Measurements from ENCODE around the gene MRAS.

The MRAS gene

GRCh38 chr3:138344754-138345153, 3.6 kb upstream of the MRAS start:
- FAIRE-seq = no peak

GRCh38 chr3:138348754-138349739, 668 bp downstream of the MRAS start:
- no peak for FAIRE-seq

DNA sequence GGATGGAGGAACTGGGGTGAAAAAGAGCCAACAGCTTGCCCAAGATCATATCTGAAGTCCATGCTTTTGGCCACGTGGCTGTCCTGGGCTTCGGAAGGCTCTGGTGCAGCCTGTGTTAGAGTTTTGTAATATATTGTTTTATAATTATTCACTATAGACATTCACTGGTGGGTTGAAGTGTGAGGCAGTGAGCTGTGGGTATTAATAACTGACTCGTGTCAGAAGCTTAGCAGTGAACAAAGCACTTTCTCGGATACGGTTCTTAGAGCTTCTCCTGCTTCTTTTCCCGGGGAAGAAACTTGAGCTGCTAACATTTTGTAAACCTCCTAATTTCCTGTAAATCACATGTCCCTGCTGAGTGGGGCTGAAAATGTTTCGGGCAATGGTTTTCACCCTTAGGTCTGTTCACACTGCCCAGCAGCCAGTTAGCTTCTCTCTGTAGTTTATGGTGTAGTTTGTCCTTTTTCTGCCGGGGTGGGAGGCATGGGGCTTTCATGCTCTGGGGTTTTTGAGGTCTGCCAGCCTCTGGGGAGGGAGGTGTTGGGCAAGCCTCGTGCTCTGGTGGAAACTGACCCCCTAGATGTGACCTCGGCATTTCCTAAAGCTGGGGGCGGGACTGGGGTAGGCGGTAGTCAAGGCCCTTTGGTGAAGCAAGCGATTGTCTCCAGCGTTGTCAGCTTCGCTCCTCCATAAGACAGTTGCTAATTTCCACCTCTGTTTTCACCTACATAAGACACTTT, 1.7 kb downstream of the MRAS start:
- no peak for FAIRE-seq

DNA sequence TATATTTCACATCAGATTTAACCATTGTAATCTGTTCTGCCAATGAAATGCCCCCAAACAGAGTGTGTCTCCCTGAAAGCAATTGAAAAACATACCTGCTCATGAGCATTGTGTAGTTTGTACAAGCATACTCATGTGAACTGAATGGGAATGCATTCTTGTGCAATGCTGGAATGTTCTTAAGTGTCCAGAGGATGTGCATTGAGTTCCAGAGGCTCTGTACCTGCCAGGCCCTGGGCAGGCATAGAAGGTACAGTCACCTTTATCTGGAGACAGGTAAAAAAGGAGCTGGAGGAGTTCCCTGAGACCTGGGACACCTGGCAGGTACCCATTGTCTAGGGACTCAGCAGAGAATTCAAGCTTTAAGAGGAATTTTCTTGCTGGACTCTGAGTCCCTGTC, 2.8 kb downstream of the MRAS start:
- FAIRE-seq = no peak

GRCh38 chr3:138351916-138352550, 3.7 kb downstream of the MRAS start:
- no peak for FAIRE-seq

- FAIRE-seq = no peak
Measured at GRCh38 chr3:138354376-138354775, 6.0 kb downstream of the MRAS start.

GRCh38 chr3:138355071-138355470, 6.7 kb downstream of the MRAS start:
- no peak for FAIRE-seq

- FAIRE-seq = no peak
Measured at GRCh38 chr3:138356730-138357405, 8.5 kb downstream of the MRAS start.

- no peak for FAIRE-seq
Measured at GRCh38 chr3:138359148-138359918, 11.0 kb downstream of the MRAS start.

GRCh38 chr3:138359919-138360868, 11.8 kb downstream of the MRAS start:
- FAIRE-seq = no peak

GRCh38 chr3:138360869-138361525, 12.6 kb downstream of the MRAS start:
- FAIRE-seq = no peak

DNA sequence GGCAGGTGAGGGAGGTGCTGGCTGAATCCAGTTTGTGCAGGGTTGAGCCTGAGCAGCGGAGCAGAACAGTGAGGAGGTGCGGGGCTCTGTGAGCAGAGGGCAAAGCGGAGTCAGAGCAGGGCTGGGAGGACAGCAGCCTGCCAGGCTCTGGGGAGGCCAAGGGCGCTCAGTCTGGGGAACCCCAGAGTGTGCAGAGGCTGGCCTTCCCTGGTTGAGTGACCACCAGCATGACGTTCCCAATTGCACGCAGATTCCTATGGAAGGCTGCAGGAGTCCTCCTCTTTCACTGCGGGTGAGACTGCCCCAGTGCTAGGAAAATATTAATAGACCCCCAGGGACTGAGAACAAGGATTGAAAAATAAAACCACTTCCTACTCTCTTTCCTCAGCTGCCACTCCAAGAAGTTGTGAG, 13.2 kb downstream of the MRAS start:
- no peak for FAIRE-seq

- no peak for FAIRE-seq
Measured at GRCh38 chr3:138362538-138362937, 14.2 kb downstream of the MRAS start.

- FAIRE-seq = no peak
Measured at GRCh38 chr3:138363322-138363721, 14.9 kb downstream of the MRAS start.

GRCh38 chr3:138364356-138365252, 16.2 kb downstream of the MRAS start:
- no peak for FAIRE-seq

DNA sequence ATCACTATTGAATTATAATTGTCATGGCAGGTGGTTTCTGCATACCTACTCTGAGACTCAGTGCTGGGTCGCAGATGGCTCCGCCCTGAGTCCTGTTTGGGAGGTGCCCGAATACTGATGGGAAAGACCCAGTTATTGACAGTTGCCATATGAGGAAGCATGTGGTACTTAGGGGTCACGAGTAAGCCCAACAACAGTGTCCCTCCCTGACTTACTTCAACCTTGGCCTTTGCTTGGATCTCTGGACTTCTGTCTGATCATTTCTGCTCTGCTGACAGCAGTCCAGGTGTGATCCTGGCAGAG, 16.8 kb downstream of the MRAS start:
- FAIRE-seq = no peak

DNA sequence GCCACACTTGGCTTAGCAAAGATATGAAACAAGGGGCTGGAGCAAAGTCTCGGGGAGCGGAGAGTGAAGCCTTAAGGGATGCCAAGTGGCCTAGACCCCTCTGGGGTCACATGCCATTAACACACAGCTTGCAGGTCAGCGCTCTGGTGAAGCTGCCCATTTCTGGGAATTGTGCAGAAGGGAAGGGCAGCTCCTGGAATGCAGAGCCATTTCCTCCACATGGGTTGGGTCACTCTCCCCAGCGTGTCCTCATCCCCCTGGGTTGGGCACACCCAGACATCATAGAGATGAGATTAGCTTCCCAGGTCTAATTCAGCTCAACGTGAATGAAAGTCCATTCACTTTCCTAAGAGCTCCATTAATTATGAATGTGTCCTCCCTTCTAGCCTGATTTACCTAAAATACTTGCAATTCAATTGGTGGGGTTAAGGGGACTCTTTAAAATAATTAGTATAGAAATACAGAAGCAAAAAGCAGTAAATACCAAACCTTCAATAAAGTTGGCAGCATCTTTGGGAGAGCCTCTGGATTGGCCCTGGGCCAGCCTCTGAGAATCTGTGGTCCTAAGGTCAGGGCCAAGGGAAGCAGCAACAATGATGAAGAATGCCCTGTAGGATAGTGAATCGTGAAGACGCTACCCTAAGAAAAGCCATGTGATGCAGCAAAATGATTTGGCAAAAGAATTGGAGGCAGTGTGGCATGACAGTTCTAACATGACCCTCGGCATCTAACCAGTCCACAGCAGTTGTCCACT, 17.8 kb downstream of the MRAS start:
- FAIRE-seq = no peak

- no peak for FAIRE-seq
Measured at GRCh38 chr3:138367326-138367850, 19.0 kb downstream of the MRAS start.

Data from G401.6 (cell line).